ENCODE data around the gene JAK1. TPM values are rescaled to one million over a fixed set of nuclear protein-coding genes. Genes with fewer than 3 reads are reported as not detected.

The JAK1 gene
- total RNA-seq, 1 experiment from 2014 or later: 27.8 TPM

GRCh38 chr1:64865105-64865757, 101.1 kb downstream of the JAK1 start (continued):
- TF ChIP-seq ESRRA (CRISPR knock-in tag; IDR thresholded peaks at IDR 0.05; ENCODE audit: borderline replicate concordance) (no peak), USF2 (CRISPR knock-in tag; IDR thresholded peaks at IDR 0.05) (no peak), ERG (CRISPR knock-in tag; IDR thresholded peaks at IDR 0.05) (no peak), USF1 (CRISPR knock-in tag; IDR thresholded peaks at IDR 0.05) (no peak), ZNF317 (CRISPR knock-in tag; IDR thresholded peaks at IDR 0.05; ENCODE audit: borderline replicate concordance, low read depth) (no peak), ATF6 (CRISPR knock-in tag; IDR thresholded peaks at IDR 0.05) (no peak), ZNF416 (CRISPR knock-in tag; IDR thresholded peaks at IDR 0.05) (no peak), ZNF671 (CRISPR knock-in tag; IDR thresholded peaks at IDR 0.05) (no peak), ATF3 (CRISPR knock-in tag; conservative IDR thresholded peaks at IDR 0.05) (no peak), ZNF512 (CRISPR knock-in tag; IDR thresholded peaks at IDR 0.05; ENCODE audit: borderline replicate concordance) (no peak)

- Mint-ChIP-seq H3K4me1 (peaks cover 11% of the 10 kb centered on the region), H3K36me3 (peaks cover 21% of the 10 kb centered on the region), H3K4me3 (no peak overlapping the region), H3K27me3 (ENCODE audit: low read depth) (no peaks in the 10 kb centered on the region), H3K27ac (peak overlapping the region; percentile 7; the same call in 1 of the 2 replicates), H3K9me3 (no peaks in the 10 kb centered on the region)
- ChIA-PET CTCF (interaction anchor here (0.8 kb wide), 1 partner anchor 157 kb away, joined by 5 read pairs; no protein-coding TSS in a partner anchor), POLR2A (no interaction called here)
- no peak for ATAC-seq
- DNase-seq (ENCODE audit: low spot score): no peak
- TF ChIP-seq ZNF423 (CRISPR knock-in tag; IDR thresholded peaks at IDR 0.05): no peak
- no peak for TF ChIP-seq SMAD3 (CRISPR knock-in tag; IDR thresholded peaks at IDR 0.05; ENCODE audit: borderline replicate concordance)
- no peak for TF ChIP-seq CREB1 (CRISPR knock-in tag; IDR thresholded peaks at IDR 0.05)
- TF ChIP-seq E2F1 (CRISPR knock-in tag; IDR thresholded peaks at IDR 0.05): no peak
- no peak for TF ChIP-seq ZNF317 (CRISPR knock-in tag; IDR thresholded peaks at IDR 0.05; ENCODE audit: borderline replicate concordance, low read depth)
- TF ChIP-seq AR (CRISPR knock-in tag; IDR thresholded peaks at IDR 0.05): no peak
- no peak for TF ChIP-seq JUN (CRISPR knock-in tag; IDR thresholded peaks at IDR 0.05)
- no peak for TF ChIP-seq ZSCAN18 (CRISPR knock-in tag; IDR thresholded peaks at IDR 0.05)
- TF ChIP-seq NR2C2 (CRISPR knock-in tag; IDR thresholded peaks at IDR 0.05): no peak
- TF ChIP-seq FOXP1 (CRISPR knock-in tag; IDR thresholded peaks at IDR 0.05; ENCODE audit: borderline replicate concordance): no peak
- no peak for TF ChIP-seq SP1 (CRISPR knock-in tag; conservative IDR thresholded peaks at IDR 0.05)
- TF ChIP-seq GRHL2 (CRISPR knock-in tag; IDR thresholded peaks at IDR 0.05; ENCODE audit: insufficient replicate concordance, severe bottlenecking): no peak
Observed at GRCh38 chr1:64864018-64864940, 102.1 kb downstream of the JAK1 start.

Data from WTC11 (cell line).